Large intestine (tissue), 1 donor: ENCODE measurements around the gene WLS. TPM values are rescaled to one million over a fixed set of nuclear protein-coding genes. Genes with fewer than 3 reads are reported as not detected.

Source experiments
- polyA plus RNA-seq: library from polyadenylated mRNA; unstranded; fragments of 120-200 nt; gene quantifications from one replicate; pipeline ENCODE4 v1.2.1, GENCODE V29; 2013

Gene WLS
- polyA plus RNA-seq, 1 donor, result 63.3 TPM

Other genes starting within 250 kb of the WLS start
- gene DIRAS3, start 181.9 kb downstream of the WLS start, polyA plus RNA-seq, result 6.0 TPM
- gene RPE65, start 217.4 kb upstream of the WLS start, polyA plus RNA-seq, result 1.2 TPM